Choroid plexus epithelial cell (primary cell): Measurements from ENCODE around the gene ZFP36L1.

Experiments used
- DNase-seq: peaks from one replicate; pipeline ENCODE4 v3.0.0-alpha.2; 2010; ENCODE audit warnings: low read depth
- H3K4me3 ChIP-seq: 2 replicates; pipeline ENCODE4 v1.5.1; 2011; ENCODE audit warnings: low read depth, mild to moderate bottlenecking, control low read depth, low read length, moderate library complexity
- TF ChIP-seq, protein P1 (sequence below): conservative IDR thresholded peaks from 2 replicates; pipeline ENCODE4 v1.5.1; 2011; ENCODE audit warnings: low read depth, mild to moderate bottlenecking, control low read depth, inconsistent platforms, low read length, moderate library complexity

Gene ZFP36L1

DNA sequence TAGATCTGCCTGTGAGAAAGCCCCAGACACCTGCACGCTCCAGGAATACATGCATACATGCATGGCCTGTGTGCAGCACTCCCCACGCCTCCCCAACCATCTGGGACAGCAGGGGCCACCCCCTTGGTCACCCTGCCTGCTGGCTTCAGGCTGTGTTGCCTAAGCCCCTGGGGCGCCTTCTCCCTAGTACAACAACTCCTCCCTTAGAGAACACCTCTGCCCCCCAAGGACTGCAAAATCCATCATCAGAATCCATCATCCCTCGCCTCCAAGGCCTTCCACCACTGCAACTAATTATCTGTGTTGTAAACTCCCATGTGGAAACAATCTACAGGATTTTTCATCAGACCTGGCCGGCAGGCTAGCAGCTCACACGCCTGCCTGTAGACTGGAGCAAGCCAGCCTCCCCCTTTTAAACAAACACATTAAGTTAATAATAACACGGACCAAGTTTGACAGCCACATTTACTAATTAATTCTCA lies 36.8 kb downstream of the ZFP36L1 start:
- TF ChIP-seq, protein P1, sequence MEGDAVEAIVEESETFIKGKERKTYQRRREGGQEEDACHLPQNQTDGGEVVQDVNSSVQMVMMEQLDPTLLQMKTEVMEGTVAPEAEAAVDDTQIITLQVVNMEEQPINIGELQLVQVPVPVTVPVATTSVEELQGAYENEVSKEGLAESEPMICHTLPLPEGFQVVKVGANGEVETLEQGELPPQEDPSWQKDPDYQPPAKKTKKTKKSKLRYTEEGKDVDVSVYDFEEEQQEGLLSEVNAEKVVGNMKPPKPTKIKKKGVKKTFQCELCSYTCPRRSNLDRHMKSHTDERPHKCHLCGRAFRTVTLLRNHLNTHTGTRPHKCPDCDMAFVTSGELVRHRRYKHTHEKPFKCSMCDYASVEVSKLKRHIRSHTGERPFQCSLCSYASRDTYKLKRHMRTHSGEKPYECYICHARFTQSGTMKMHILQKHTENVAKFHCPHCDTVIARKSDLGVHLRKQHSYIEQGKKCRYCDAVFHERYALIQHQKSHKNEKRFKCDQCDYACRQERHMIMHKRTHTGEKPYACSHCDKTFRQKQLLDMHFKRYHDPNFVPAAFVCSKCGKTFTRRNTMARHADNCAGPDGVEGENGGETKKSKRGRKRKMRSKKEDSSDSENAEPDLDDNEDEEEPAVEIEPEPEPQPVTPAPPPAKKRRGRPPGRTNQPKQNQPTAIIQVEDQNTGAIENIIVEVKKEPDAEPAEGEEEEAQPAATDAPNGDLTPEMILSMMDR, result no peak

DNA sequence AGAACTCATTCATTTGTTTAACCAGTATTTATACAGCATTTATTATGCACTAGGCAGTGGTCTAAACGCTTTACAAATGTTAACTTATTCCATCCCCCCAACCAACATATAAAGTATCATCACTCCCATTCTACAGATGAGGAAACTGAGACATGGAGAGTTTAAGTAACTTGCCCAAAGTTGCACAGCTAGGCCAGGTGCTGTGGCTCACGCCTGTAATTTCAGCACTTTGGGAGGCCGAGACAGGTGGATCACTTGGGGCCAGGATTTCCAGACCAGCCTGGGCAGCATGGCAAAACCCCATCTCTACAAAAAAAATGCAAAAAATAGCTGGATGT lies 37.9 kb downstream of the ZFP36L1 start:
- no peak for DNase-seq
- TF ChIP-seq, protein P1, result no peak
- no peak overlapping the region for H3K4me3 ChIP-seq

More for the DNA sequence above, 36.8 kb downstream of the ZFP36L1 start:
- no peak for DNase-seq
- H3K4me3 ChIP-seq, result no peak overlapping the region

DNA sequence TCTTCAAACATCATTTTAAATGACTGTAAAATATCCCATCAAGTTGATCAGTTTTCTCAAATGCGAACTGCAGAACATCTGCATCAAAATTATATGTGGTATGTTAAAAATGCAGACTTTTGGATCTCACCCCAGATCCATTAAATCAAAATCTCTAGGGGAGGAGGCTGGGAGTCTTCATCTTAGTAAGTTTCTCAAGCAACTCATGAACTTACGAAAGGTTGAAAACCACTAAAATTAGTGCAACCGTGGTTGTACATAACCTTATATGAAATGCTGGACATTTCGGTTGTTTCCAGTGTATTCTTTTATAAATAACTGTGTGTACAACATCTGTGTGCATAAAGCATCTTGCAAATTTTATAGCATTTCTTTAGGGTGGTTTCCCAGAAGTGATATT lies 39.2 kb downstream of the ZFP36L1 start:
- peak; percentile 59 for DNase-seq
- H3K4me3 ChIP-seq, result no peak overlapping the region
- TF ChIP-seq, protein P1, result no peak

DNA sequence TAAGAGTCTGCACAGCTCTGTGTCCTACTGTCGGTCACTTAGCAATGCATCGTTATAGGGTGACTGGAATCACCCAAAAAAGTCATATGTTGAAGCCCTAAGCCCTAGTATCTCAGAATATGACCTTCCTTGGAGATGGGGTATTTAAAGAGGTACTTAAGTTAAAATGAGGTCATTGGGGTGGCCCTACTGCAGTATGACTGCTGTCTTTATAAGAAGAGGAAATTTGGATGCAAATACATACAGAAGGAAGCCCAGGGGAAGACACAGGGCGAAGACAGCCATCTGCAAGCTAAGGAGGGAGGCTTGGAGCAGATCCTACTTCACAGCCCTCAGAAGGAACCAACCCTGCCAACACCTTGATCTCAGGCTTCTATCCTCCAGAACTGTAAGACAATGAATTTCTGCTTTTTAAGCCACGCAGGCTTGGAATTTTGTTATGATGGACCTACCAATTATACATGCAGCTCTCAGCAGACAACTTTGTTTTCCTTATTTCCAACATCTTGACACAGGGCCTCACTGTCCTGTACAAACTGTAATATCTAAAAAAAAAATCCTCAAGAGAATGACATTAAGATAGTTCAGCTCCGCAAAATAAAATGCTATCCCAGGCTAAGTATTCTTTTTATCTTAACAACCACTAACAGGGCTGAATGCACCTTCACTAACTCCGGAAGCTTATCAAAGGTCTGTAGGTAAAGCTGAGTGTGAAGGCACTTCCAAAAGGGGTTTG lies 40.4 kb downstream of the ZFP36L1 start:
- no peak for DNase-seq
- H3K4me3 ChIP-seq, result no peak overlapping the region
- TF ChIP-seq, protein P1, result no peak

DNA sequence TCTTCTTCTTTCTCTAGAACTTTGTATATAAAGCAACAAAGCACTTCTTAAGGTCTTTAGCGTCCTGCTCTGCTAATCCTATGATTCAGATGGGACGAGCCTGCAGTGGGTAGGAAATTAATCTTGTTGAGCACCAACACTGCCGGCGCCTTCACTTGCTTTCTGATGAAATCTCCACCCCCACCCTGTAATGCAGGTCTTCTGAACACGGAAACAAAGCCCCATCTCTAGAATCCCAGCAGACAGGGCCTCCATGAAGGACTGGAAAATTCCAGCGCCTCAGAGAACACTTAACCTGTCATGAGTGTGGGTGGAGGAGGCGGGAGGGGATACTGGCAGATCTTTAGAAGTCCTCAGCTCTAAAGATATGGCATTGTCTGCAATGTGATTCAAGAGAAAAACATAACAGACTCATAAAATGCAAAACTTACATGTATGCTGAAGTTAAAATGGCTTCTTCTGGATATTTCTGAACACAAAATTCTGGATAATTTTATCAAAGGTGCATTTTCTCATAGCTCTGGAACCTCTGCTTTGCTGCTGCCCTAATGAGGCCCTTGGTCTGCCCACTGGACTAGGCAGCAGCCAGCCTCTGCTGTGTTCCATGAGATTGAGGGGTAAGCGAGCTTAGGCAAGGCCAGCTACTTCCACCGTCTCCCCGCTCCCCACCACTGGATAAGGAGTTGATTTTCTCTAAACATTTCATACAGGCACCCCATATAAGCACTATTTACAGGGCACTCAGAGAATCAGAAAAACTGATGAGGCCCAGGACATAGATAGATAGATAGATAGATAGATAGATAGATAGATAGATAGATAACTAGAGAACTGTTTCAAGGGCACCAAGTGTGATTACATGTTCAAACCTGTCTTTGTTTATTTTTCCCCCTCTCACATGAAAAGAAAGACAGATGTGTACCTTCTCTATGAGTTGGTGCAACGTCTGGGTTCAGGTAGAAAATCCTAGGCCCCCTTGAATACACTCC lies 43.1 kb downstream of the ZFP36L1 start:
- no peak overlapping the region for H3K4me3 ChIP-seq
- TF ChIP-seq, protein P1, result no peak
- no peak for DNase-seq

DNA sequence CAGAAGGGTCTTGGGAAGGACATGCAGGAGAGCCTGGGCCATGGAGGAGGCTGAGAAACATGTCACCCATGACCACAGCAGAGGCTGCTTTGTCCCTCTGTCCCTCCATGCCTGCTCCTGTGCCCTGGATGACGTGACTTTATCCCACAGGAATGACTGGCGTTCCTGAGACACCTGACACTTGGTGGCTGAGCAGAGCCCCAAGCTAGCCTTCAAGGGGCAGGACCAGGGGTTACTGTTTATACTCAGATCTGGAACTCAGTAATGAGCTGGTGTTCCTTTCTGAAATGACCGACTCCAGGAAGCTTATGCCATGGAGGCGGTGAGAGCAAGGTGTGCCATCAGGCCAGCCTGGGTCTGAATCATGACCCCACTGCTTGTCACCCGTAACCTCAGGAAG lies 44.2 kb downstream of the ZFP36L1 start:
- no peak for DNase-seq
- TF ChIP-seq, protein P1, result no peak
- no peak overlapping the region for H3K4me3 ChIP-seq
